K562 (cell line): ENCODE results near the gene F11R. TPM values are rescaled to one million over a fixed set of nuclear protein-coding genes. Genes with fewer than 3 reads are reported as not detected.

Source experiments
- CC2D1A ChIP-seq: fragments of 450-650 bp; IDR thresholded peaks from 2 replicates; pipeline ENCODE4 v1.6.1; 2017; ENCODE audit warnings: mild to moderate bottlenecking
- KDM5B ChIP-seq: fragments of 200-600 bp; sonication (generic); IDR thresholded peaks from 2 replicates; pipeline ENCODE4 v1.6.1; 2012; ENCODE audit warnings: low read depth, mild to moderate bottlenecking, moderate library complexity, low read length, control low read depth, inconsistent platforms; ENCODE audit not compliant: insufficient replicate concordance
- MCM5 ChIP-seq: fragments of 450-650 bp; IDR thresholded peaks from 2 replicates; pipeline ENCODE4 v1.6.1; 2016; ENCODE audit warnings: low read depth
- MTA1 ChIP-seq: fragments of 450-650 bp; IDR thresholded peaks from 2 replicates; pipeline ENCODE4 v1.6.1; 2017; ENCODE audit warnings: borderline replicate concordance
- OTX1 ChIP-seq: fragments of 450-650 bp; formaldehyde crosslinking; IDR thresholded peaks from 2 replicates; pipeline ENCODE4 v1.4.0; 2022; ENCODE audit warnings: mild to moderate bottlenecking
- POLR3A ChIP-seq: IDR thresholded peaks from 2 replicates; pipeline ENCODE4 v1.6.1; 2011; ENCODE audit warnings: borderline replicate concordance, mild to moderate bottlenecking, moderate library complexity; ENCODE audit not compliant: insufficient read length, insufficient read depth; ENCODE audit errors: extremely low read depth
- PYGO2 ChIP-seq: fragments of 450-650 bp; IDR thresholded peaks from 2 replicates; pipeline ENCODE4 v1.6.1; 2016; ENCODE audit warnings: mild to moderate bottlenecking, missing genetic modification characterization, moderate library complexity, missing compliant biosample characterization
- RAD51 ChIP-seq: fragments of 450-650 bp; IDR thresholded peaks from 2 replicates; pipeline ENCODE4 v1.7.1; 2016; ENCODE audit warnings: low read depth, mild to moderate bottlenecking, borderline replicate concordance
- SNIP1 ChIP-seq: fragments of 450-650 bp; IDR thresholded peaks from 2 replicates; pipeline ENCODE4 v1.7.1; 2017; ENCODE audit warnings: low read depth, mild to moderate bottlenecking
- TAF15 ChIP-seq: fragments of 200-400 bp; formaldehyde crosslinking; IDR thresholded peaks from 2 replicates; pipeline ENCODE4 v1.6.1; 2017; ENCODE audit warnings: mild to moderate bottlenecking, low read depth, low read length, moderate library complexity
- TSC22D4 ChIP-seq: fragments of 450-650 bp; IDR thresholded peaks from 2 replicates; pipeline ENCODE4 v1.6.1; 2016; ENCODE audit warnings: missing genetic modification characterization, missing biosample characterization, control low read depth
- WHSC1 ChIP-seq: IDR thresholded peaks from one replicate; pipeline ENCODE4 v1.6.1; 2012; ENCODE audit warnings: low read length, control low read depth, inconsistent platforms
- polyA plus RNA-seq, 8 experiments: library from polyadenylated mRNA; depleted of rRNA in 4 of 8; stranded (reverse) in 5 of 8; unstranded in 3 of 8; fragments of >200 nt; fragmentation: Nextera tagmentation in 2 of 8; fragmentation: Illumina TruSeq in 1 of 8; extraction: Ambion mirVana in 2 of 8; extraction: Trizol in 1 of 8; gene quantifications; 2 replicates each; pipeline versions ENCODE4 v1.2.1 to v1.2.3, GENCODE V29; 2011 to 2014; ENCODE audit warnings: inconsistent platforms in 1 of 8, missing spikeins in 1 of 8
- total RNA-seq, 7 experiments: library from RNA; depleted of rRNA in 6 of 7; stranded (reverse); fragments of >200 nt in 6 of 7; fragmentation: Illumina TruSeq in 2 of 7; extraction: Trizol in 2 of 7; gene quantifications; 2 replicates each; pipeline versions ENCODE4 v1.2.1 to v1.2.3, GENCODE V29; 2011 to 2021; ENCODE audit warnings: low replicate concordance in 1 of 7
- TF ChIP-seq, protein P1 (sequence below), 3 experiments: IDR thresholded peaks in 2 of 3; conservative IDR thresholded peaks in 1 of 3; 2 replicates each; pipeline ENCODE4 v1.5.1; 2011 to 2012; ENCODE audit warnings: low read length in 3 of 3, mild to moderate bottlenecking in 3 of 3, control low read depth in 2 of 3, improper control_type of control experiment in 1 of 3, inconsistent platforms in 1 of 3, low read depth in 1 of 3, mixed read lengths in 1 of 3, moderate library complexity in 1 of 3; ENCODE audit not compliant: insufficient read depth in 2 of 3
- TF ChIP-seq, protein P2 (sequence below): sonication (generic); formaldehyde crosslinking; IDR thresholded peaks from 2 replicates; pipeline ENCODE4 v1.8.0; 2022; ENCODE audit warnings: missing genetic modification reagents, mild to moderate bottlenecking, borderline replicate concordance
- TF ChIP-seq, protein P3 (sequence below): fragments of 450-650 bp; IDR thresholded peaks from 2 replicates; pipeline ENCODE4 v1.6.1; 2017; ENCODE audit warnings: antibody characterized with exemption
- TF ChIP-seq, protein P4 (sequence below): fragments of 450-650 bp; IDR thresholded peaks from 2 replicates; pipeline ENCODE4 v1.6.1; 2016; ENCODE audit warnings: mild to moderate bottlenecking
- TF ChIP-seq, protein P5 (sequence below): fragments of 250-450 bp; sonication (Bioruptor Pico); IDR thresholded peaks from 2 replicates; pipeline ENCODE4 v1.4.0; 2020; ENCODE audit warnings: borderline replicate concordance

The F11R gene
- total and polyA plus RNA-seq, 9 of the 15 experiments (the other 6 are each of a cell fraction or from before 2014, with no cell fraction given) = 27.4 to 187 (median 52.5) TPM

DNA sequence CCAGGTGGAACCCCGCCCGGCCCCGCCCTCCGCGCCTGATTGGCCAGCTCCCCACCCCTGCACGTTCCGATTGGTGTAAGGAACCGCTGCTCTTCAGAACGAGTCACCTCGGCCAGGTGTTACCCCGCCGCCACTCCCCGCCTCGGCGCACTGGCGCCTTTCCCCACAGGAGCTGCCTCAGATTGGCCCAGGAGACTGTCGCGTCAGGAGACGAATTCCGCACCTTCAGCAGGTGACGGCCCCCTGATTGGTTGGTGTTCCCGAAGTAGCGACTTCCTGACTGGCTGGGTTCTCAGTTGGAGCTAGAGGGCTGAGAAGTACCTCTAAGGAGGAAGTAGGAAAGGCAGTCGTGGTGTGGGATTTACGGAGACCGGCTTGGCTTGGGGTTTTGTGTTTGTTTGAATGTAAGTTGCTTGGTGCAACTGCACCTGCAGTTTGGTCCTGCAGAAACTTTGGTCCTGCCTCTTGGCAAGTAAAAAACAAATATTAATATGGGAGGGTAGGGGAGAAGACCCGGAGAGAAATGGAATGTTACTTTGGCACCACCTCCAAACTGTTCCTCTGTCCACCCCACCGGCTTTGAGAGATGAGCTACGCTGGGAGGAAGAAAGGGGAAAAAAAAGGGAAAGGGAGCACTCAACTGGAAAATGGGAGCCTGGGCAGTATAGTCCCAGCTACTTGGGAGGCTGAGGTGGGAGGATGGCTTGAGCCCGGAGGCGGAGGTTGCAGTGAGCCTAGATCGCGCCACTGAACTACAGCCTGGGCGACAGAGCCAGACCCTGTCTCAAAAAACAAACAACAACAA lies 415 bp upstream of the F11R start (continued):
- no peak for TF ChIP-seq MCM5
- no peak for TF ChIP-seq RAD51
- TF ChIP-seq MTA1 = no peak
- TF ChIP-seq, protein P1, sequence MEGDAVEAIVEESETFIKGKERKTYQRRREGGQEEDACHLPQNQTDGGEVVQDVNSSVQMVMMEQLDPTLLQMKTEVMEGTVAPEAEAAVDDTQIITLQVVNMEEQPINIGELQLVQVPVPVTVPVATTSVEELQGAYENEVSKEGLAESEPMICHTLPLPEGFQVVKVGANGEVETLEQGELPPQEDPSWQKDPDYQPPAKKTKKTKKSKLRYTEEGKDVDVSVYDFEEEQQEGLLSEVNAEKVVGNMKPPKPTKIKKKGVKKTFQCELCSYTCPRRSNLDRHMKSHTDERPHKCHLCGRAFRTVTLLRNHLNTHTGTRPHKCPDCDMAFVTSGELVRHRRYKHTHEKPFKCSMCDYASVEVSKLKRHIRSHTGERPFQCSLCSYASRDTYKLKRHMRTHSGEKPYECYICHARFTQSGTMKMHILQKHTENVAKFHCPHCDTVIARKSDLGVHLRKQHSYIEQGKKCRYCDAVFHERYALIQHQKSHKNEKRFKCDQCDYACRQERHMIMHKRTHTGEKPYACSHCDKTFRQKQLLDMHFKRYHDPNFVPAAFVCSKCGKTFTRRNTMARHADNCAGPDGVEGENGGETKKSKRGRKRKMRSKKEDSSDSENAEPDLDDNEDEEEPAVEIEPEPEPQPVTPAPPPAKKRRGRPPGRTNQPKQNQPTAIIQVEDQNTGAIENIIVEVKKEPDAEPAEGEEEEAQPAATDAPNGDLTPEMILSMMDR (IDR thresholded peaks at IDR 0.05 in 2 of 3, conservative IDR thresholded peaks at IDR 0.05 in 1 of 3; ENCODE audit: insufficient read depth in 2 of 3, low read depth in 1 of 3, low read length in 3 of 3) = no peak
- TF ChIP-seq KDM5B = peak; percentile 77
- TF ChIP-seq TSC22D4 (tag) = no peak
- no peak for TF ChIP-seq OTX1 (CRISPR knock-in tag)
- TF ChIP-seq TAF15 = no peak
- TF ChIP-seq PYGO2 (tag) = no peak
- TF ChIP-seq, protein P2, sequence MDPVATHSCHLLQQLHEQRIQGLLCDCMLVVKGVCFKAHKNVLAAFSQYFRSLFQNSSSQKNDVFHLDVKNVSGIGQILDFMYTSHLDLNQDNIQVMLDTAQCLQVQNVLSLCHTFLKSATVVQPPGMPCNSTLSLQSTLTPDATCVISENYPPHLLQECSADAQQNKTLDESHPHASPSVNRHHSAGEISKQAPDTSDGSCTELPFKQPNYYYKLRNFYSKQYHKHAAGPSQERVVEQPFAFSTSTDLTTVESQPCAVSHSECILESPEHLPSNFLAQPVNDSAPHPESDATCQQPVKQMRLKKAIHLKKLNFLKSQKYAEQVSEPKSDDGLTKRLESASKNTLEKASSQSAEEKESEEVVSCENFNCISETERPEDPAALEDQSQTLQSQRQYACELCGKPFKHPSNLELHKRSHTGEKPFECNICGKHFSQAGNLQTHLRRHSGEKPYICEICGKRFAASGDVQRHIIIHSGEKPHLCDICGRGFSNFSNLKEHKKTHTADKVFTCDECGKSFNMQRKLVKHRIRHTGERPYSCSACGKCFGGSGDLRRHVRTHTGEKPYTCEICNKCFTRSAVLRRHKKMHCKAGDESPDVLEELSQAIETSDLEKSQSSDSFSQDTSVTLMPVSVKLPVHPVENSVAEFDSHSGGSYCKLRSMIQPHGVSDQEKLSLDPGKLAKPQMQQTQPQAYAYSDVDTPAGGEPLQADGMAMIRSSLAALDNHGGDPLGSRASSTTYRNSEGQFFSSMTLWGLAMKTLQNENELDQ (CRISPR knock-in tag) = no peak
- no peak for TF ChIP-seq SNIP1
- TF ChIP-seq, protein P3, sequence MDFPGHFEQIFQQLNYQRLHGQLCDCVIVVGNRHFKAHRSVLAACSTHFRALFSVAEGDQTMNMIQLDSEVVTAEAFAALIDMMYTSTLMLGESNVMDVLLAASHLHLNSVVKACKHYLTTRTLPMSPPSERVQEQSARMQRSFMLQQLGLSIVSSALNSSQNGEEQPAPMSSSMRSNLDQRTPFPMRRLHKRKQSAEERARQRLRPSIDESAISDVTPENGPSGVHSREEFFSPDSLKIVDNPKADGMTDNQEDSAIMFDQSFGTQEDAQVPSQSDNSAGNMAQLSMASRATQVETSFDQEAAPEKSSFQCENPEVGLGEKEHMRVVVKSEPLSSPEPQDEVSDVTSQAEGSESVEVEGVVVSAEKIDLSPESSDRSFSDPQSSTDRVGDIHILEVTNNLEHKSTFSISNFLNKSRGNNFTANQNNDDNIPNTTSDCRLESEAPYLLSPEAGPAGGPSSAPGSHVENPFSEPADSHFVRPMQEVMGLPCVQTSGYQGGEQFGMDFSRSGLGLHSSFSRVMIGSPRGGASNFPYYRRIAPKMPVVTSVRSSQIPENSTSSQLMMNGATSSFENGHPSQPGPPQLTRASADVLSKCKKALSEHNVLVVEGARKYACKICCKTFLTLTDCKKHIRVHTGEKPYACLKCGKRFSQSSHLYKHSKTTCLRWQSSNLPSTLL = no peak
- no peak for TF ChIP-seq WHSC1
- no peak for TF ChIP-seq POLR3A
- TF ChIP-seq CC2D1A = 0 out of 2 replicates have a peak, but pooled peaks have one; percentile 37
- TF ChIP-seq, protein P4, sequence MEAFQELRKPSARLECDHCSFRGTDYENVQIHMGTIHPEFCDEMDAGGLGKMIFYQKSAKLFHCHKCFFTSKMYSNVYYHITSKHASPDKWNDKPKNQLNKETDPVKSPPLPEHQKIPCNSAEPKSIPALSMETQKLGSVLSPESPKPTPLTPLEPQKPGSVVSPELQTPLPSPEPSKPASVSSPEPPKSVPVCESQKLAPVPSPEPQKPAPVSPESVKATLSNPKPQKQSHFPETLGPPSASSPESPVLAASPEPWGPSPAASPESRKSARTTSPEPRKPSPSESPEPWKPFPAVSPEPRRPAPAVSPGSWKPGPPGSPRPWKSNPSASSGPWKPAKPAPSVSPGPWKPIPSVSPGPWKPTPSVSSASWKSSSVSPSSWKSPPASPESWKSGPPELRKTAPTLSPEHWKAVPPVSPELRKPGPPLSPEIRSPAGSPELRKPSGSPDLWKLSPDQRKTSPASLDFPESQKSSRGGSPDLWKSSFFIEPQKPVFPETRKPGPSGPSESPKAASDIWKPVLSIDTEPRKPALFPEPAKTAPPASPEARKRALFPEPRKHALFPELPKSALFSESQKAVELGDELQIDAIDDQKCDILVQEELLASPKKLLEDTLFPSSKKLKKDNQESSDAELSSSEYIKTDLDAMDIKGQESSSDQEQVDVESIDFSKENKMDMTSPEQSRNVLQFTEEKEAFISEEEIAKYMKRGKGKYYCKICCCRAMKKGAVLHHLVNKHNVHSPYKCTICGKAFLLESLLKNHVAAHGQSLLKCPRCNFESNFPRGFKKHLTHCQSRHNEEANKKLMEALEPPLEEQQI = no peak
- TF ChIP-seq, protein P5, sequence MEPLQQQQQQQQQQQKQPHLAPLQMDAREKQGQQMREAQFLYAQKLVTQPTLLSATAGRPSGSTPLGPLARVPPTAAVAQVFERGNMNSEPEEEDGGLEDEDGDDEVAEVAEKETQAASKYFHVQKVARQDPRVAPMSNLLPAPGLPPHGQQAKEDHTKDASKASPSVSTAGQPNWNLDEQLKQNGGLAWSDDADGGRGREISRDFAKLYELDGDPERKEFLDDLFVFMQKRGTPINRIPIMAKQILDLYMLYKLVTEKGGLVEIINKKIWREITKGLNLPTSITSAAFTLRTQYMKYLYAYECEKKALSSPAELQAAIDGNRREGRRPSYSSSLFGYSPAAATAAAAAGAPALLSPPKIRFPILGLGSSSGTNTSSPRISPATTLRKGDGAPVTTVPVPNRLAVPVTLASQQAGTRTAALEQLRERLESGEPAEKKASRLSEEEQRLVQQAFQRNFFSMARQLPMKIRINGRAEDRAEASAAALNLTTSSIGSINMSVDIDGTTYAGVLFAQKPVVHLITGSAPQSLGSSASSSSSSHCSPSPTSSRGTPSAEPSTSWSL = no peak
